ENCODE data around the gene UBL3. TPM values are rescaled to one million over a fixed set of nuclear protein-coding genes. Genes with fewer than 3 reads are reported as not detected.

UBL3 gene
- total RNA-seq, 1 donor from 2014 or later: 23.6 TPM

DNA sequence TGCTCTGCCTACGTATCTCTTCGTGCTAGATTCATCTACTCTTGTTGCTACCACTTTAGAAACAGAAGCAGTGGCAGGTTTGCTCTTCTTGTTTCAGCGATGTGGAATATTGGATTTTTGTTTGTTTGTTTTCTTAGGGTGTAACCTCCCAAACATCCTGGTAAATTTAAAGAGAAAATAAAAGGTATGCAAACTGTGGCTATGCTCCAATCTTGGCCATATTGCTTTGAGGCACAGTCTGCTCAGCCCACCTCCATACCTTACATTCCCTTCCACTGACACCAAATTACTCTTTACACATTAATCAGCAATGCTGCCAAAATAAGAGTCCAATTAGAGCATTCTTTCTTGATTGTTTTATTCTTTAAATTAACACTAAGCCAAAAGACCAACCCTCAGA, 25.2 kb upstream of the UBL3 start:
- no peak overlapping the region for H3K4me3 Mint-ChIP-seq

GRCh38 chr13:29868581-29868980, 18.2 kb upstream of the UBL3 start:
- TF ChIP-seq, protein P1, sequence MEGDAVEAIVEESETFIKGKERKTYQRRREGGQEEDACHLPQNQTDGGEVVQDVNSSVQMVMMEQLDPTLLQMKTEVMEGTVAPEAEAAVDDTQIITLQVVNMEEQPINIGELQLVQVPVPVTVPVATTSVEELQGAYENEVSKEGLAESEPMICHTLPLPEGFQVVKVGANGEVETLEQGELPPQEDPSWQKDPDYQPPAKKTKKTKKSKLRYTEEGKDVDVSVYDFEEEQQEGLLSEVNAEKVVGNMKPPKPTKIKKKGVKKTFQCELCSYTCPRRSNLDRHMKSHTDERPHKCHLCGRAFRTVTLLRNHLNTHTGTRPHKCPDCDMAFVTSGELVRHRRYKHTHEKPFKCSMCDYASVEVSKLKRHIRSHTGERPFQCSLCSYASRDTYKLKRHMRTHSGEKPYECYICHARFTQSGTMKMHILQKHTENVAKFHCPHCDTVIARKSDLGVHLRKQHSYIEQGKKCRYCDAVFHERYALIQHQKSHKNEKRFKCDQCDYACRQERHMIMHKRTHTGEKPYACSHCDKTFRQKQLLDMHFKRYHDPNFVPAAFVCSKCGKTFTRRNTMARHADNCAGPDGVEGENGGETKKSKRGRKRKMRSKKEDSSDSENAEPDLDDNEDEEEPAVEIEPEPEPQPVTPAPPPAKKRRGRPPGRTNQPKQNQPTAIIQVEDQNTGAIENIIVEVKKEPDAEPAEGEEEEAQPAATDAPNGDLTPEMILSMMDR (IDR thresholded peaks at IDR 0.05; ENCODE audit: unreplicated experiment): no peak
- DNase-seq (ENCODE audit: low spot score in 2 of 2, unreplicated experiment in 2 of 2): no peak
- Mint-ChIP-seq H3K27ac (no peak overlapping the region), H3K9me3 (peaks cover 4% of the 10 kb centered on the region), H3K27me3 (ENCODE audit: low read depth) (no peaks in the 10 kb centered on the region), H3K4me3 (no peak overlapping the region), H3K36me3 (no peaks in the 10 kb centered on the region), H3K4me1 (no peaks in the 10 kb centered on the region)

More for the DNA sequence above, 25.2 kb upstream of the UBL3 start:
- Mint-ChIP-seq H3K27ac (no peak overlapping the region), H3K4me1 (peaks cover 22% of the 10 kb centered on the region), H3K36me3 (no peaks in the 10 kb centered on the region), H3K9me3 (no peaks in the 10 kb centered on the region), H3K27me3 (ENCODE audit: low read depth) (no peaks in the 10 kb centered on the region)
- TF ChIP-seq, protein P1 (IDR thresholded peaks at IDR 0.05; ENCODE audit: unreplicated experiment): no peak
- no peak for DNase-seq (ENCODE audit: low spot score in 2 of 2, unreplicated experiment in 2 of 2)

GRCh38 chr13:29865934-29866333, 15.5 kb upstream of the UBL3 start:
- Mint-ChIP-seq H3K27ac (no peak overlapping the region), H3K4me3 (no peak overlapping the region), H3K4me1 (peaks cover 5% of the 10 kb centered on the region)

GRCh38 chr13:29861694-29862110, 11.3 kb upstream of the UBL3 start:
- no peak for DNase-seq (ENCODE audit: low spot score in 2 of 2, unreplicated experiment in 2 of 2)
- Mint-ChIP-seq H3K36me3 (no peaks in the 10 kb centered on the region), H3K4me3 (no peak overlapping the region), H3K9me3 (peaks cover 9% of the 10 kb centered on the region), H3K27me3 (ENCODE audit: low read depth) (no peaks in the 10 kb centered on the region), H3K4me1 (peaks cover 13% of the 10 kb centered on the region), H3K27ac (no peak overlapping the region)
- TF ChIP-seq, protein P1 (IDR thresholded peaks at IDR 0.05; ENCODE audit: unreplicated experiment): no peak

More at GRCh38 chr13:29865934-29866333, 15.5 kb upstream of the UBL3 start:
- TF ChIP-seq, protein P1 (IDR thresholded peaks at IDR 0.05; ENCODE audit: unreplicated experiment): no peak
- DNase-seq (ENCODE audit: low spot score in 2 of 2, unreplicated experiment in 2 of 2): no peak
- H3K36me3 Mint-ChIP-seq: no peaks in the 10 kb centered on the region
- no peaks in the 10 kb centered on the region for H3K27me3 Mint-ChIP-seq (ENCODE audit: low read depth)
- peaks cover 9% of the 10 kb centered on the region for H3K9me3 Mint-ChIP-seq

GRCh38 chr13:29859971-29860370, 9.6 kb upstream of the UBL3 start:
- no peaks in the 10 kb centered on the region for H3K36me3 Mint-ChIP-seq
- H3K27me3 Mint-ChIP-seq (ENCODE audit: low read depth): no peaks in the 10 kb centered on the region
- DNase-seq (ENCODE audit: low spot score in 2 of 2, unreplicated experiment in 2 of 2): no peak
- TF ChIP-seq, protein P1 (IDR thresholded peaks at IDR 0.05; ENCODE audit: unreplicated experiment): no peak
- H3K4me1 Mint-ChIP-seq: peaks cover 27% of the 10 kb centered on the region
- no peak overlapping the region for H3K4me3 Mint-ChIP-seq
- H3K9me3 Mint-ChIP-seq: peaks cover 9% of the 10 kb centered on the region
- H3K27ac Mint-ChIP-seq: no peak overlapping the region

- H3K36me3 Mint-ChIP-seq: no peaks in the 10 kb centered on the region
- no peak overlapping the region for H3K4me3 Mint-ChIP-seq
- H3K4me1 Mint-ChIP-seq: peaks cover 33% of the 10 kb centered on the region
- no peak overlapping the region for H3K27ac Mint-ChIP-seq
- DNase-seq (ENCODE audit: low spot score in 2 of 2, unreplicated experiment in 2 of 2): no peak
- no peaks in the 10 kb centered on the region for H3K27me3 Mint-ChIP-seq (ENCODE audit: low read depth)
- TF ChIP-seq, protein P1 (IDR thresholded peaks at IDR 0.05; ENCODE audit: unreplicated experiment): no peak
- H3K9me3 Mint-ChIP-seq: peaks cover 5% of the 10 kb centered on the region
Observed at GRCh38 chr13:29858667-29859066, 8.2 kb upstream of the UBL3 start.
